Breast epithelium (tissue), 4 donors: ENCODE results near the gene HNRNPA1. TPM values are rescaled to one million over a fixed set of nuclear protein-coding genes. Genes with fewer than 3 reads are reported as not detected.
"Not testable (repeated sequence)": the region's sequence is repeated elsewhere in the genome, so short reads cannot be mapped to it uniquely, and the experiment has no call there.

ENCODE experiments used
- DNase-seq, 2 donors: peaks; one replicate each; pipeline ENCODE4 v3.0.0-alpha.2; 2019; ENCODE audit warnings: low spot score in 2 of 2
- H3K27ac ChIP-seq, 2 donors: fragments of 200-600 bp; sonication (generic) in 1 of 2; one replicate each; pipeline ENCODE4 v1.5.1; 2016 to 2019; ENCODE audit warnings: mild to moderate bottlenecking in 1 of 2
- H3K27me3 ChIP-seq, 2 donors: fragments of 200-600 bp; sonication (generic) in 1 of 2; one replicate each; pipeline versions ENCODE4 v1.5.1 to v1.6.0; 2017 to 2019; ENCODE audit warnings: control low read depth in 1 of 2, mild to moderate bottlenecking in 1 of 2
- H3K36me3 ChIP-seq: fragments of 200-600 bp; one replicate; pipeline ENCODE4 v1.5.1; 2019
- H3K4me1 ChIP-seq, 2 donors: fragments of 200-600 bp; sonication (generic); one replicate each; pipeline ENCODE4 v1.5.1; 2016 to 2019; ENCODE audit warnings: control low read depth in 1 of 2
- H3K4me3 ChIP-seq, 3 donors: fragments of 200-600 bp; sonication (generic); 1 replicate in 2 of 3; 2 replicates in 1 of 3; pipeline ENCODE4 v1.5.1; 2016 to 2019; ENCODE audit warnings: mild to moderate bottlenecking in 3 of 3, moderate library complexity in 2 of 3
- H3K9me3 ChIP-seq, 2 donors: fragments of 200-600 bp; sonication (generic) in 1 of 2; one replicate each; pipeline ENCODE4 v1.5.1; 2016 to 2019; ENCODE audit warnings: control low read depth in 1 of 2
- POLR2A ChIP-seq: fragments of 450-650 bp; IDR thresholded peaks from one replicate; pipeline ENCODE4 v1.6.1; 2016; ENCODE audit warnings: antibody characterized with exemption, mild to moderate bottlenecking, moderate library complexity
- POLR2AphosphoS5 ChIP-seq, 3 donors: sonication (generic); formaldehyde crosslinking; IDR thresholded peaks; one replicate each; pipeline ENCODE4 v1.6.1; 2017; ENCODE audit warnings: antibody characterized with exemption in 3 of 3
- intact Hi-C: fragments of 100-400 bp; cut with DNase I; formaldehyde crosslinking; loops from one replicate; pipeline ENCODE4 v1.15.1; 2023; ENCODE audit warnings: low total_unique reads
- total RNA-seq, 3 donors: library from RNA; depleted of rRNA; stranded (reverse); fragments of >200 nt; gene quantifications; one replicate each; pipeline ENCODE4 v1.1.0, GENCODE V29; 2016
- TF ChIP-seq, protein P1 (sequence below), 3 donors: fragments of 450-650 bp; IDR thresholded peaks; one replicate each; pipeline ENCODE4 v1.5.1; 2016 to 2017; ENCODE audit warnings: antibody characterized with exemption in 3 of 3, mild to moderate bottlenecking in 3 of 3, moderate library complexity in 3 of 3

HNRNPA1 gene
- 100 to 1,000 TPM; 387 to 571 (median 477) TPM for total RNA-seq

- no peaks in the 10 kb centered on the region for H3K36me3 ChIP-seq
- peak; percentile 96 to 100 for DNase-seq
- H3K9me3 ChIP-seq, result no peaks in the 10 kb centered on the region
- H3K4me1 ChIP-seq, result peaks cover 3 to 36% of the 10 kb centered on the region in 2 donors
- no peaks in the 10 kb centered on the region for H3K27me3 ChIP-seq
- intact Hi-C loops, result loop anchor here (10.0 kb wide), 1 partner anchor 84 kb away; the partner anchor contains the start of gene GPR84
- TF ChIP-seq POLR2AphosphoS5 (IDR thresholded peaks at IDR 0.05), result peak; percentile 92 to 99 (median 99)
- TF ChIP-seq, protein P1, sequence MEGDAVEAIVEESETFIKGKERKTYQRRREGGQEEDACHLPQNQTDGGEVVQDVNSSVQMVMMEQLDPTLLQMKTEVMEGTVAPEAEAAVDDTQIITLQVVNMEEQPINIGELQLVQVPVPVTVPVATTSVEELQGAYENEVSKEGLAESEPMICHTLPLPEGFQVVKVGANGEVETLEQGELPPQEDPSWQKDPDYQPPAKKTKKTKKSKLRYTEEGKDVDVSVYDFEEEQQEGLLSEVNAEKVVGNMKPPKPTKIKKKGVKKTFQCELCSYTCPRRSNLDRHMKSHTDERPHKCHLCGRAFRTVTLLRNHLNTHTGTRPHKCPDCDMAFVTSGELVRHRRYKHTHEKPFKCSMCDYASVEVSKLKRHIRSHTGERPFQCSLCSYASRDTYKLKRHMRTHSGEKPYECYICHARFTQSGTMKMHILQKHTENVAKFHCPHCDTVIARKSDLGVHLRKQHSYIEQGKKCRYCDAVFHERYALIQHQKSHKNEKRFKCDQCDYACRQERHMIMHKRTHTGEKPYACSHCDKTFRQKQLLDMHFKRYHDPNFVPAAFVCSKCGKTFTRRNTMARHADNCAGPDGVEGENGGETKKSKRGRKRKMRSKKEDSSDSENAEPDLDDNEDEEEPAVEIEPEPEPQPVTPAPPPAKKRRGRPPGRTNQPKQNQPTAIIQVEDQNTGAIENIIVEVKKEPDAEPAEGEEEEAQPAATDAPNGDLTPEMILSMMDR (IDR thresholded peaks at IDR 0.05), result peak in 1 of 3 donors; percentile 20
- peak; percentile 97 for TF ChIP-seq POLR2A
- H3K4me3 ChIP-seq, result peak within 1 kb of the TSS; percentile 76 to 79 (median 76)
- peak within 1 kb of the TSS; percentile 93 to 96 for H3K27ac ChIP-seq
Measured at GRCh38 chr12:54280468-54281260, at the start of gene HNRNPA1. Gene HNRNPA1 (plus strand): TSS chr12:54280726. CDS start chr12:54280808, 82 bp downstream.

- H3K27ac ChIP-seq, H3K27me3 ChIP-seq, H3K4me1 ChIP-seq, DNase-seq, H3K4me3 ChIP-seq, H3K36me3 ChIP-seq, H3K9me3 ChIP-seq, intact Hi-C loops: not testable (repeated sequence)
Measured at GRCh38 chr12:54231269-54231668, 49.3 kb upstream of the HNRNPA1 start.

- intact Hi-C loops, result no loop called here
- Histone ChIP-seq H3K27me3 (no peaks in the 10 kb centered on the region), H3K36me3 (no peaks in the 10 kb centered on the region), H3K27ac (no peak overlapping the region), H3K4me3 (no peak overlapping the region), H3K9me3 (no peaks in the 10 kb centered on the region), H3K4me1 (no peaks in the 10 kb centered on the region)
- TF ChIP-seq, protein P1 (IDR thresholded peaks at IDR 0.05), result no peak
- TF ChIP-seq POLR2AphosphoS5 (IDR thresholded peaks at IDR 0.05), result no peak
- no peak for TF ChIP-seq POLR2A
- no peak for DNase-seq
Measured at GRCh38 chr12:54232790-54233189, 47.7 kb upstream of the HNRNPA1 start.

GRCh38 chr12:54238531-54238930, 42.0 kb upstream of the HNRNPA1 start:
- Histone ChIP-seq H3K4me1 (no peaks in the 10 kb centered on the region), H3K4me3 (no peak overlapping the region), H3K27ac (no peak overlapping the region), H3K27me3 (no peaks in the 10 kb centered on the region), H3K36me3 (peaks cover 5% of the 10 kb centered on the region), H3K9me3 (no peaks in the 10 kb centered on the region)
- DNase-seq, result no peak
- intact Hi-C loops, result no loop called here
- TF ChIP-seq, protein P1 (IDR thresholded peaks at IDR 0.05), result no peak
- TF ChIP-seq POLR2A (no peak), POLR2AphosphoS5 (IDR thresholded peaks at IDR 0.05) (no peak)

DNA sequence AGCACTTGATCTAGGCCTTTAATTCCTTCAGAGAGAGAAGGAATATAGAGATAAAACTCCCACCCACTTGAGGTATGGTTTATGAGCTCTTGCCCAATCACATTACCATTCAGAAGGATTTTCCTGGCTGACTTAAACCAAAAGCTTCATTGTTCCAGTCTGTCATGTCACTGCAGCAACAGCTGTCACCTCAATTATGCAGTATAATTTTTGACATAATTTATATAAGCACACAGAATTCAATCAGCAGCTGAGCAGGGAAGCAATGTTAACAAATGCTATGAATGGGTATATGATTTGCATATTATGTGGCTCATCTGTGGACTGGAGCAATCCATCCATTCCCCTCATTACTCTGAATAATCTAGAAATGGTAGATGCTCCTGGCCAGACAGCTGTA, 40.9 kb upstream of the HNRNPA1 start:
- H3K27me3 ChIP-seq, result no peaks in the 10 kb centered on the region
- H3K36me3 ChIP-seq, result peaks cover 5% of the 10 kb centered on the region
- no peaks in the 10 kb centered on the region for H3K4me1 ChIP-seq
- H3K27ac ChIP-seq, result no peak overlapping the region
- DNase-seq, result no peak
- TF ChIP-seq POLR2AphosphoS5 (IDR thresholded peaks at IDR 0.05) (no peak), POLR2A (no peak)
- TF ChIP-seq, protein P1 (IDR thresholded peaks at IDR 0.05), result no peak
- intact Hi-C loops, result no loop called here
- no peak overlapping the region for H3K4me3 ChIP-seq
- H3K9me3 ChIP-seq, result no peaks in the 10 kb centered on the region
